Measurements from ENCODE around the gene SRXN1. TPM values are rescaled to one million over a fixed set of nuclear protein-coding genes. Genes with fewer than 3 reads are reported as not detected.

The SRXN1 gene
- total and polyA plus RNA-seq, 12 donors: 11.9 to 42.0 (median 30.9) TPM

GRCh38 chr20:646107-646867 lies 6.7 kb downstream of the SRXN1 start:
- no peak for TF ChIP-seq CTCF (IDR thresholded peaks at IDR 0.05)
- H3K36me3 ChIP-seq: peaks cover 0 to 44% (median 28%) of the 10 kb centered on the region in 9 donors
- DNase-seq (no peak), ATAC-seq (peak in 1 of 8 donors; percentile 14)
- H3K9me3 ChIP-seq: peaks cover 0 to 8% (median 0%) of the 10 kb centered on the region in 11 donors
- H3K4me3 ChIP-seq: no peak overlapping the region
- peaks cover 0 to 14% (median 0%) of the 10 kb centered on the region in 7 donors for H3K27me3 ChIP-seq
- 70 to 79% methylated on average over 10 of the region's 10 CpGs for WGBS, 2 donors
- intact Hi-C loops (cut with DNase I): loop anchor here in 8 of 10 donors (2.0 to 10.0 kb wide), 6 partner anchors 85 to 294 kb away; no protein-coding TSS in a partner anchor
- peak overlapping the region in 8 of 10 donors; percentile 17 to 67 (median 58) for H3K27ac ChIP-seq
- peaks cover 6 to 37% (median 27%) of the 10 kb centered on the region in 9 donors for H3K4me1 ChIP-seq

- peak overlapping the region in 1 of 10 donors; percentile 6 for H3K4me3 ChIP-seq
- peaks cover 2 to 34% (median 24%) of the 10 kb centered on the region in 9 donors for H3K4me1 ChIP-seq
- H3K36me3 ChIP-seq: peaks cover 0 to 39% (median 28%) of the 10 kb centered on the region in 9 donors
- H3K27ac ChIP-seq: peak overlapping the region in 9 of 10 donors; percentile 1 to 67 (median 54)
- H3K9me3 ChIP-seq: peaks cover 0 to 8% (median 0%) of the 10 kb centered on the region in 11 donors
- H3K27me3 ChIP-seq: peaks cover 0 to 14% (median 0%) of the 10 kb centered on the region in 7 donors
- WGBS, 2 donors: 14 to 15% methylated on average over 20 of the region's 20 CpGs
- DNase-seq: peak; percentile 73 to 82
- peak; percentile 90 to 99 (median 97) for TF ChIP-seq CTCF (IDR thresholded peaks at IDR 0.05)
- intact Hi-C loops (cut with DNase I): loop anchor here (1.0 to 10.0 kb wide), 10 partner anchors 41 to 293 kb away; no protein-coding TSS in a partner anchor
- peak; percentile 68 to 85 (median 82) for ATAC-seq
These were observed 7.5 kb downstream of the SRXN1 start for GRCh38 chr20:645318-646106.

GRCh38 chr20:644692-645317 lies 8.2 kb downstream of the SRXN1 start:
- Histone ChIP-seq H3K9me3 (peaks cover 0 to 8% (median 0%) of the 10 kb centered on the region in 11 donors), H3K27me3 (peaks cover 0 to 14% (median 0%) of the 10 kb centered on the region in 7 donors), H3K4me3 (no peak overlapping the region), H3K27ac (peak overlapping the region in 7 of 10 donors; percentile 1 to 67 (median 46)), H3K36me3 (peaks cover 0 to 32% (median 26%) of the 10 kb centered on the region in 9 donors), H3K4me1 (peaks cover 2 to 34% (median 24%) of the 10 kb centered on the region in 9 donors)
- 76 to 81% methylated on average over 11 of the region's 11 CpGs for WGBS, 2 donors
- ATAC-seq (no peak), DNase-seq (no peak)
- TF ChIP-seq CTCF (IDR thresholded peaks at IDR 0.05): no peak
- intact Hi-C loops (cut with DNase I): loop anchor here in 8 of 10 donors (1.0 to 10.0 kb wide), 9 partner anchors 40 to 293 kb away; no protein-coding TSS in a partner anchor

Data from heart right ventricle (tissue), 16 donors.